ENCODE data around the gene MGAT4A.

MGAT4A gene

DNA sequence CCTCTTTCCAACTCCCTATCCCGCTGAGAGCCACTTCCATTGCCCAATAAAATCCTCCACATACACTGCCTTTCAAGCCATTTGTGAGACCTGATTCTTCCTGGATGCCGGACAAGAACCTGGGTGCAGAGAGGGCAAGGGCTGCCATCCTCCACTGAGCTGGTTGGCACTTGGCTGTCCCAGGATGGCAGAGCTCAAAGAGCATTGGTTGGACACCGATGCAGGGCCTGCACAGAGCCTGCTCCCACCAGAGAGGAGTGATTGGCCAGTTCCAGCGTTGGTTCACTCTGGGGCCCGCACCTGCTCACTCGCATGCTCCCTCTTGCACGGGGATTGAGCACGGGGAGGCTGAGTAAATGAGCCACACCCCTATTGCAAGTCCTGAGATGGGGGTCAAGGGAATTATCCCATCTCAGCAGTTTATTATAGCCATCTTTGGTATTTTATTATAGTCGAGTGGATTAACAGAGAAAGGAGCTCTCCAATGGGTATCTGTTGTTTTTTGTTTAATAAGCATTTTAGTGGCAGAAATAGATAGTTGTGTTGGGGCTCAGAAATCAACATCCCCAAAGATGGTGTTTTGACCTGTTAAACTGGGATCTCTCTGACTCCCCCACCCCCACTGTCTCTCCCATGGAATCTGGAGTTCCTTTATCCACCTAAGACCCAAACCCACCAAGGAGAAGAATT lies 19.8 kb upstream of the MGAT4A start:
- H3K4me3 ChIP-seq (replicated peaks in 1 of 2; ENCODE audit: low read depth in 2 of 2, low read length in 2 of 2) = no peak overlapping the region

DNA sequence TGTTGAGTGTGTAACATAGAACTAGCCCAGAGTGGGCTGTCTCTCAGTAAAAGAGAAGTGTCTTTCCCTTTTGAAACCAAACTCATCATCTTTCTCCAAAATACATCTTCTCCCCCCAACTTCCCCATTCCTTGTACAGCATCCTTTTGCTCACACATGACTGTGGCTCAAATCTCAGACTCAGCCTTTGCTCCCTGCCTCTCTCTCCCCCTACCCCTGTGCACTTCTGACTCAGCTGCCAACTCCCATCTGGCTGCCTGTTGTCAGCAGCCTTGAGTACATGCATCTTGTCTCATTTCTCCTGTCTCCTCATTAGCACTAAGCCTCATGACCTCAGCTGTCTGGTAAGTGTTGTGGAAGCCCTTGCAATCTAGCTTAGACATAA lies 18.1 kb upstream of the MGAT4A start:
- DNase-seq (ENCODE audit: low read depth in 2 of 2) = peak in 1 of 2 donors; percentile 30
- H3K4me3 ChIP-seq (replicated peaks in 1 of 2; ENCODE audit: low read depth in 2 of 2, low read length in 2 of 2) = no peak overlapping the region
- TF ChIP-seq, protein P1, sequence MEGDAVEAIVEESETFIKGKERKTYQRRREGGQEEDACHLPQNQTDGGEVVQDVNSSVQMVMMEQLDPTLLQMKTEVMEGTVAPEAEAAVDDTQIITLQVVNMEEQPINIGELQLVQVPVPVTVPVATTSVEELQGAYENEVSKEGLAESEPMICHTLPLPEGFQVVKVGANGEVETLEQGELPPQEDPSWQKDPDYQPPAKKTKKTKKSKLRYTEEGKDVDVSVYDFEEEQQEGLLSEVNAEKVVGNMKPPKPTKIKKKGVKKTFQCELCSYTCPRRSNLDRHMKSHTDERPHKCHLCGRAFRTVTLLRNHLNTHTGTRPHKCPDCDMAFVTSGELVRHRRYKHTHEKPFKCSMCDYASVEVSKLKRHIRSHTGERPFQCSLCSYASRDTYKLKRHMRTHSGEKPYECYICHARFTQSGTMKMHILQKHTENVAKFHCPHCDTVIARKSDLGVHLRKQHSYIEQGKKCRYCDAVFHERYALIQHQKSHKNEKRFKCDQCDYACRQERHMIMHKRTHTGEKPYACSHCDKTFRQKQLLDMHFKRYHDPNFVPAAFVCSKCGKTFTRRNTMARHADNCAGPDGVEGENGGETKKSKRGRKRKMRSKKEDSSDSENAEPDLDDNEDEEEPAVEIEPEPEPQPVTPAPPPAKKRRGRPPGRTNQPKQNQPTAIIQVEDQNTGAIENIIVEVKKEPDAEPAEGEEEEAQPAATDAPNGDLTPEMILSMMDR (IDR thresholded peaks at IDR 0.05; ENCODE audit: low read depth, low read length) = no peak

More for the DNA sequence above, 19.8 kb upstream of the MGAT4A start:
- TF ChIP-seq, protein P1 (IDR thresholded peaks at IDR 0.05; ENCODE audit: low read depth, low read length) = no peak
- DNase-seq (ENCODE audit: low read depth in 2 of 2) = no peak

DNA sequence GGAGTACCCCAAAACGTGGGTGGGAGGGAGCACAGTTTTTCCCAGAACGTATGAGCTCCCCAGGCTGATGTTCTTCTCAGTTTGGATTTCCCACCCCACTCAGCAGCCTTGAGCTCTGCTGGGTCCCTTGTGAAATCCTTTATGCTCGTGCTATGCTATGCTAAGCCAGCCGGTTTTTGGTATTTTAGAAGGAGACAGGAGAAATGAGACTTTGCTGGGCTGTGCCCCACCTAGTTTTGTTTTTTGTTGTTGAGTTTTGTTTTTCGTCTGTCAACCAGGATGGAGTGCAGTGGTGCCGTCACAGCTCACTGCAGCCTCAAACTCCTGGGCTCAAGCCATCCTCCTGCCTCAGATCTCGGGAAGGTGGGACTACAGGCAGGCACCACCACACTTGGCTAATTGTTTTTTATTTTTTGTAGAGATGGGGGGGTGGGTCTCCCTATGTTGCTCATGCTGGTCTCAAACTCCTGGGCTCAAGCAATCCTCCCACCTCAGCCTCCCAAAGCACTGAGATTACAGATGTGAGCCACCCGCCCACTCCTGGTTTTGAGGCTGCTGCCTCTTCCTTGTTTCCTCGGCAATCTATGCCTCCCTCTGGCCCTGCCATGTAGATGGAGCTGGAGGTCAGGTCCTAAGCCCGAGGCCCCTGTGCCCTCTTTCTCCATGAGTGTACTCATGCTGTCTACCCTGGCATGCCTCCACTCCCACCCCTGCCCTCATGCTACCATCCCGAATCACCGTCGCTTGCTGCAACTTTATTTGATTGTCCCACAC lies 17.5 kb upstream of the MGAT4A start:
- TF ChIP-seq, protein P1 (IDR thresholded peaks at IDR 0.05; ENCODE audit: low read depth, low read length) = no peak
- DNase-seq (ENCODE audit: low read depth in 2 of 2) = no peak
- no peak overlapping the region for H3K4me3 ChIP-seq (replicated peaks in 1 of 2; ENCODE audit: low read depth in 2 of 2, low read length in 2 of 2)

DNA sequence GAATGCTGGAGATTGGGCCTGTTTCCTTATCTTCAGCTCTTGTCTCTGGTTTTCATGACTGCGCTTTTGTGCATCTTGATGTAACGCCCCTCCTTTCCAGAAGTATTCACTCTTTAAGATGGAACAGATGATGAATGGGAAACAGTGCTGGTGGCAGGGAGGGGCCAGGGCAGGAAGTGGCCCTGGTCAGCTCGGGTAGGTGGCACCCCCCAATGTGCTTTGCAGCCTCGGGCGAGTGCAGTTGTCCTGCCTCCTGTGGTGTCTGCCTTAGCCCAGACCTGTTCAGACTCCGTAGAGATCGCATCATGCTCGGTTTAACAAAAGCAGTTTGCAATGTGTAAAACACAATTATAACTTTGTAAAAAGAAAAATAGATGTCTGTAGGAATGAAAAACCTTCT lies 17.0 kb upstream of the MGAT4A start:
- DNase-seq (ENCODE audit: low read depth in 2 of 2) = no peak
- TF ChIP-seq, protein P1 (IDR thresholded peaks at IDR 0.05; ENCODE audit: low read depth, low read length) = no peak
- H3K4me3 ChIP-seq (replicated peaks in 1 of 2; ENCODE audit: low read depth in 2 of 2, low read length in 2 of 2) = no peak overlapping the region

DNA sequence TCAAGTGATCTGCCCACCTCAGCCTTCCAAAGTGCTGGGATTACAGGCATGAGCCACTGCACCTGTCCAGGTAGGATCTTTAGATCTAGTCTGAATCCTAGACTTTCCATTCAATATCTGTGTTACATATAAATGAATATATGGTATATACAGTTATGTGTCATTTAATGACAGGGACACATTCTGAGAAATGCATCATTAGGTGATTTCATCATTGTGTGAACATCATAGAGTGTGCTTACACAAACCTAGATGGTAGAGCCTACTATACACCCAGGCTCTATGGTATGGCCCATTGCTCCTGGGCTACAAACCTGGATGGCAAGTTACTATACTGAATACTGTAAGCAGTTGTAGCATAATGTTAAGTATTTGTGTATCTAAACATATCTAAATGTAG lies 15.5 kb upstream of the MGAT4A start:
- H3K4me3 ChIP-seq (replicated peaks in 1 of 2; ENCODE audit: low read depth in 2 of 2, low read length in 2 of 2) = no peak overlapping the region
- TF ChIP-seq, protein P1 (IDR thresholded peaks at IDR 0.05; ENCODE audit: low read depth, low read length) = no peak
- no peak for DNase-seq (ENCODE audit: low read depth in 2 of 2)

DNA sequence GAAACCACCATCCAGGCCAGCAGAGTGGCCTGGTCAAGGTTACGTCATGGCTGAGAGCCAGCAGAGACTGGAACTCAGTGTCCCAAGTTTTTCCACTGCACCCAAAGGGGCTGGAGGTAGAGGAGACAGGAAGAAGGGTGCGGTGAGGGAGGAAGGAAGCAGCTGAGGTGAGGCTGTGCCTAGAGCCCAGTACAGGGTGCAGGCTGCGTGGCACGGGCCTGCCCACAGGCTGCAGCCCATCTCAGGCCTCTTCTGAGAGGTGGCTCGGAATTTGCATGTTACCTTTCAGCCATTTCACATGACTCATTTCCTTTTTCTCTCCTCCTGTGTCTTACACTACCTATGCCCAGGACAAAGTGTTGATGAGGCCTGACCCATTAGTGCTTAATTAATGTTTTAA lies 13.7 kb upstream of the MGAT4A start:
- no peak for DNase-seq (ENCODE audit: low read depth in 2 of 2)
- TF ChIP-seq, protein P1 (IDR thresholded peaks at IDR 0.05; ENCODE audit: low read depth, low read length) = no peak
- H3K4me3 ChIP-seq (replicated peaks in 1 of 2; ENCODE audit: low read depth in 2 of 2, low read length in 2 of 2) = no peak overlapping the region

Measured in cardiac fibroblast (primary cell).